ENCODE results near the gene RHOT1. TPM values are rescaled to one million over a fixed set of nuclear protein-coding genes. Genes with fewer than 3 reads are reported as not detected.

RHOT1 gene
- total and polyA plus RNA-seq, 2 donors (not counting 3 experiments of a cell fraction or from before 2014, with no cell fraction given), result 23.5 to 28.8 TPM

DNA sequence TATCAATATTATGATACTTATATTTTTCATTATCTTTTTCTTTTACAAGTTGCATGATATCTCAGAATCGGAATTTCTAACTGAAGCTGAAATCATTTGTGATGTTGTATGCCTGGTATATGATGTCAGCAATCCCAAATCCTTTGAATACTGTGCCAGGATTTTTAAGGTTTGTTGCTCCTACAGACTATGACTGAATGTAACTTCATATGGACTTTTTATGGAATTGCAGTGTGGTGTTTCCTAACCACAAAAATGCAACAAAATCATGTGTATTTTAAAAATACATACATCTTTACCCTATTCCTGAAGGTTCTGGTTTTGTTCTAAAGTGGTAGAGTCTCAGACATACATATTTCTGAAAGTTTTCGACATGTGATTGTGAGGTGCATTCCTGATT lies 64.6 kb downstream of the RHOT1 start:
- no peak for TF ChIP-seq POLR2A (IDR thresholded peaks at IDR 0.05; ENCODE audit: low read depth, low read length)
- TF ChIP-seq POLR2AphosphoS5 (IDR thresholded peaks at IDR 0.05; ENCODE audit: insufficient read depth, low read depth, low read length), result no peak
- TF ChIP-seq FOS (IDR thresholded peaks at IDR 0.05; ENCODE audit: borderline replicate concordance, insufficient read depth, low read length), result no peak
- no peak for TF ChIP-seq GATA2 (IDR thresholded peaks at IDR 0.05; ENCODE audit: insufficient read depth, insufficient read length, low read depth, low read length)
- TF ChIP-seq, protein P1, sequence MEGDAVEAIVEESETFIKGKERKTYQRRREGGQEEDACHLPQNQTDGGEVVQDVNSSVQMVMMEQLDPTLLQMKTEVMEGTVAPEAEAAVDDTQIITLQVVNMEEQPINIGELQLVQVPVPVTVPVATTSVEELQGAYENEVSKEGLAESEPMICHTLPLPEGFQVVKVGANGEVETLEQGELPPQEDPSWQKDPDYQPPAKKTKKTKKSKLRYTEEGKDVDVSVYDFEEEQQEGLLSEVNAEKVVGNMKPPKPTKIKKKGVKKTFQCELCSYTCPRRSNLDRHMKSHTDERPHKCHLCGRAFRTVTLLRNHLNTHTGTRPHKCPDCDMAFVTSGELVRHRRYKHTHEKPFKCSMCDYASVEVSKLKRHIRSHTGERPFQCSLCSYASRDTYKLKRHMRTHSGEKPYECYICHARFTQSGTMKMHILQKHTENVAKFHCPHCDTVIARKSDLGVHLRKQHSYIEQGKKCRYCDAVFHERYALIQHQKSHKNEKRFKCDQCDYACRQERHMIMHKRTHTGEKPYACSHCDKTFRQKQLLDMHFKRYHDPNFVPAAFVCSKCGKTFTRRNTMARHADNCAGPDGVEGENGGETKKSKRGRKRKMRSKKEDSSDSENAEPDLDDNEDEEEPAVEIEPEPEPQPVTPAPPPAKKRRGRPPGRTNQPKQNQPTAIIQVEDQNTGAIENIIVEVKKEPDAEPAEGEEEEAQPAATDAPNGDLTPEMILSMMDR (IDR thresholded peaks at IDR 0.05; ENCODE audit: extremely low read depth in 1 of 2, insufficient read depth in 1 of 2, low read depth in 1 of 2, low read length in 2 of 2), result no peak
- no peak for TF ChIP-seq EZH2 (IDR thresholded peaks at IDR 0.05; ENCODE audit: borderline replicate concordance, low read depth, low read length, severe bottlenecking)
- no peak for TF ChIP-seq MYC (IDR thresholded peaks at IDR 0.05; ENCODE audit: low read depth, low read length)
- TF ChIP-seq JUN (IDR thresholded peaks at IDR 0.05; ENCODE audit: borderline replicate concordance, insufficient read depth, insufficient read length, low read depth), result no peak
- TF ChIP-seq, protein P2, sequence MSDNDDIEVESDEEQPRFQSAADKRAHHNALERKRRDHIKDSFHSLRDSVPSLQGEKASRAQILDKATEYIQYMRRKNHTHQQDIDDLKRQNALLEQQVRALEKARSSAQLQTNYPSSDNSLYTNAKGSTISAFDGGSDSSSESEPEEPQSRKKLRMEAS (IDR thresholded peaks at IDR 0.05; ENCODE audit: insufficient read depth, insufficient read length), result no peak
- H3K4me3 ChIP-seq (replicated peaks in 1 of 3; ENCODE audit: insufficient read depth in 1 of 3, low read depth in 1 of 3, low read length in 3 of 3), result no peak overlapping the region
- H3K4me1 ChIP-seq (ENCODE audit: control insufficient read depth, extremely low read depth, insufficient read depth, low read length), result peaks cover 9% of the 10 kb centered on the region
- no peak overlapping the region for H3K27ac ChIP-seq (ENCODE audit: insufficient read depth, low read depth, low read length)
- DNase-seq (ENCODE audit: low read depth, low spot score) (no peak), FAIRE-seq (no peak)
- H2AFZ ChIP-seq (ENCODE audit: low read depth, low read length), result no peak overlapping the region
- no peak overlapping the region for H3K9ac ChIP-seq (replicated peaks; ENCODE audit: extremely low read depth, insufficient read depth, low read length)
- dilution Hi-C loops (cut with MboI; ENCODE audit: extremely low pct_ligation_motif_present, low sequenced_read_pairs), result no loop called here
- H3K79me2 ChIP-seq (ENCODE audit: control insufficient read depth, insufficient read depth, low read length), result no peaks in the 10 kb centered on the region
- H3K4me2 ChIP-seq (ENCODE audit: insufficient read depth, low read length), result no peak overlapping the region
- H3K27me3 ChIP-seq (ENCODE audit: control insufficient read depth in 2 of 2, insufficient read depth in 2 of 2, low read length in 2 of 2), result no peaks in the 10 kb centered on the region
- CTCF ChIA-PET, result no interaction called here
- intact Hi-C loops (cut with micrococcal nuclease), result no loop called here
- H3K9me3 ChIP-seq (replicated peaks; ENCODE audit: control insufficient read depth, insufficient read depth, low read length), result no peaks in the 10 kb centered on the region
- H3K9me1 ChIP-seq (replicated peaks; ENCODE audit: control insufficient read depth, extremely low read depth, insufficient read depth, low read length), result no peaks in the 10 kb centered on the region
- BruUV-seq (replicated peaks), result no TSS peak
- H3K36me3 ChIP-seq (ENCODE audit: control insufficient read depth in 2 of 2, extremely low read depth in 1 of 2, insufficient read depth in 2 of 2, low read length in 2 of 2), result peaks cover 6 to 9% of the 10 kb centered on the region in 2 experiments
- H4K20me1 ChIP-seq (replicated peaks; ENCODE audit: control insufficient read depth, extremely low read depth, insufficient read depth, low read length), result no peaks in the 10 kb centered on the region
- POLR2A ChIA-PET, result no interaction called here

Data from endothelial cell of umbilical vein (primary cell).